ENCODE results near the gene PLCB4.

DNA sequence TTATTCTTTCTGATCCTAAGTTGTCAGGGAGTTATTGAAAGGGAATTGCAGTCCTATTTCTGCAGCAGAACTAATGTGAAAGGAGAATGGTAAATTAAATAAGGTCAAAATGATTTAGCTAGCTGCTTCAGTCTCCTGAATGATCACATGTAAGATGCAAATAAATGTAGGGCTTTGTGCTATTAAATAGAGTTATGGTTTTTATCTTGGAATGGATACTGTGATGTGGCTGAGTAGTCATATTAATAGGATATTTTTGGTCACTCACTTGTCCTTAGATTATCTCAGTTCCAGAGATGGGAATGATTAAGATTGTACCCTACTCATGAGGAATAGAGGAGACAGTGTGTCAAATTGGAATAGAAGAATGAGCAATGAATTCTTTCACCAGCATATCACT is 129.6 kb downstream of the PLCB4 start:
- TF ChIP-seq EZH2phosphoT487 (IDR thresholded peaks at IDR 0.05) (no peak), CTCF (IDR thresholded peaks at IDR 0.05) (no peak)
